Motor neuron (in vitro differentiated cells): ENCODE measurements around the gene ZNF205. TPM values are rescaled to one million over a fixed set of nuclear protein-coding genes. Genes with fewer than 3 reads are reported as not detected.

ENCODE experiments used
- ATAC-seq, 8 experiments: fragments of 200-7000 bp; cut with Tn5 transposase; replicated peaks in 6 of 8; 2 replicates each; pipeline ENCODE4 v1.8.0; 2021; ENCODE audit warnings: mild to moderate bottlenecking in 8 of 8, moderate library complexity in 8 of 8
- H3K27ac ChIP-seq, 2 donors: fragments of 250-450 bp; sonication (Bioruptor Pico); 2 replicates each; pipeline ENCODE4 v1.9.0; 2021; ENCODE audit warnings: antibody characterized with exemption in 2 of 2, mild to moderate bottlenecking in 2 of 2, moderate library complexity in 1 of 2
- H3K4me1 ChIP-seq, 2 donors: fragments of 250-450 bp; sonication (Bioruptor Pico); replicated peaks in 1 of 2; 2 replicates each; pipeline ENCODE4 v1.6.1; 2021; ENCODE audit warnings: antibody characterized with exemption in 2 of 2, mild to moderate bottlenecking in 2 of 2, moderate library complexity in 1 of 2
- H3K4me3 ChIP-seq, 5 donors: fragments of 250-450 bp; sonication (Bioruptor Pico); 2 replicates each; pipeline ENCODE4 v1.9.0; 2021; ENCODE audit warnings: antibody characterized with exemption in 5 of 5, mild to moderate bottlenecking in 5 of 5, moderate library complexity in 4 of 5
- WGBS, 10 experiments: fragments of 450-650 bp; shearing (Covaris generic); methylation state at CpG; one replicate each; pipeline ENCODE4 v1.0.0; 2022; 5-methylcytosine and 5-hydroxymethylcytosine counted together
- in situ Hi-C, 9 experiments: fragments of 400-800 bp; cut with MboI; loops; one replicate each; pipeline ENCODE4 v1.15.0; 2021; ENCODE audit warnings: low sequenced_read_pairs in 9 of 9, low pct_unique_long_range_greater_than_20kb in 2 of 9; ENCODE audit not compliant: unreplicated experiment in 9 of 9
- total RNA-seq, 8 experiments: library from RNA; unstranded; fragments of 300-600 nt; gene quantifications; 2 replicates each; pipeline versions ENCODE4 v1.2.3 to v1.2.4, GENCODE V29; 2022

Gene ZNF205
- total RNA-seq, 8 experiments from 2014 or later: 7.8 to 19.2 (median 14.9) TPM

DNA sequence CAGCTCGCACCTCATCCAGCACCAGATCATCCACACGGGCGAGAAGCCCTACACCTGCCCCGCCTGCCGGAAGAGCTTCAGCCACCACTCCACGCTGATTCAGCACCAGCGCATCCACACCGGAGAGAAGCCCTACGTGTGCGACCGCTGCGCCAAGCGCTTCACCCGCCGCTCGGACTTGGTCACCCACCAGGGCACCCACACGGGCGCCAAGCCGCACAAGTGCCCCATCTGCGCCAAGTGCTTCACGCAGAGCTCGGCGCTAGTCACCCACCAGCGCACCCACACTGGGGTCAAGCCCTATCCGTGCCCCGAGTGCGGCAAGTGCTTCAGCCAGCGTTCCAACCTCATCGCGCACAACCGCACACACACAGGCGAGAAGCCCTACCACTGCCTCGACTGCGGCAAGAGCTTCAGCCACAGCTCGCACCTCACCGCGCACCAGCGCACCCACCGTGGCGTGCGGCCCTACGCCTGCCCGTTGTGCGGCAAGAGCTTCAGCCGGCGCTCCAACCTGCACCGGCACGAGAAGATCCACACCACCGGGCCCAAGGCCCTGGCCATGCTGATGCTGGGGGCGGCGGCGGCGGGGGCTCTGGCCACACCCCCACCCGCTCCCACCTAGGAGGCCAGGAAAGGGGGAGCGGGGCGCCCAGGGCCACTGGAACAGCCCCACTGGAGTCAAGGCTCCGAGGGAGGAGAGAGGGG lies 7.5 kb downstream of the ZNF205 start:
- no peak overlapping the region for H3K4me3 ChIP-seq
- no peak for ATAC-seq
- H3K4me1 ChIP-seq: peaks cover 0 to 2% of the 10 kb centered on the region in 2 donors
- H3K27ac ChIP-seq: no peak overlapping the region
- in situ Hi-C loops: no loop called here
- WGBS, 10 experiments: 98% methylated on average over 7 of the region's 57 CpGs; no CpG with 5 or more reads in 9 of the 10 experiments

DNA sequence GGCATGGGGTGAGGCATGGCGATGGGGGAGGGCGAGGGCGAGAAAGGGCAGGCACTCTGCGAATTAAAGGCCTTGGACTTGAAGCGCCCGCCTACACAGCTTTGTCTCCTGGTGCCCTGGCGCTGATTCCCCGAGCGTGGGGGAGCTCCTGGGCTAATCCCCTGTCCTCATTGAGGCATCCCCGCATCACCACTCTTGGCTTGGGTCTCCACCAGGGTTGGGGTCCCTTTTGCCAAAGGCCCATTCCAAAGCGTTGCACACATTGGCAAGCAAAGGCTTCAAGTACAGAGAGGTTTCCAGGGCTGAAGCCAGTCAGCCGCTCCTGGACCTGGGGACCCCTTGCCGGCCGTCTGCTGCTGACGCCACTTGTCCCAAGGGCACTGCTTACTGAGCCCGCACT lies 8.0 kb downstream of the ZNF205 start:
- no peak for ATAC-seq
- Histone ChIP-seq H3K4me1 (peaks cover 3 to 6% of the 10 kb centered on the region in 2 donors), H3K4me3 (no peak overlapping the region), H3K27ac (no peak overlapping the region)
- 68 to 94% (median 85%) methylated on average over 2 to 9 of the region's 16 CpGs; no CpG with 5 or more reads in 6 of the 10 experiments for WGBS, 10 experiments
- in situ Hi-C loops: no loop called here

DNA sequence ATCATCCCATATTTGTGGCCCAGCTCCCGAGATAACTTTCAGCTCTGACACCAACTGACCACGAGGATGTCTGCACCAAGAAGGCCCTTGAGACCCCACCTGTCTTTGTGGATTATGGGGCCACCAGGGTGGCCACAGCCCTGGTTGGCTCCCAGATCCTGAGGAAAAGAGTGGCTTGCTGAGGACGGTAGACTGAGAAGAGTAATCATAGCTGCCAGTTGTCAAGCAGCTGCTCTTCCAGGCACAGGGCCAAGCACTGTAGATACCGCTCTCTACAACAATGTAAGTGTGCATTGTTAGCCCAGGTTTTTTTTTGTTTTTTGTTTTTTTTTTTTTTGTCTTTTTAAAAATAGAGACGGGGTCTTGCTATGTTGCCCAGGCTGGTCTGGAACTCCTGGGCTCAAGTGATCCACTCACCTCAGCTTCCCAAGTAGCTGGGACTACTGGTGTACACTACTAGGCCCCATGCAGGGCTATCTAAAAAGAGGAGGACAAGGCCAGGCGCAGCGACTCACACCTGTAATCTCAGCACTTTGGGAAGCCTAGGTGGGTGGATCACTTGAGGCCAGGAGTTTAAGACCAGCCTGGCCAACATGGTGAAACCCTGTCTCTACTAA lies 9.6 kb downstream of the ZNF205 start:
- in situ Hi-C loops: no loop called here
- Histone ChIP-seq H3K4me3 (no peak overlapping the region), H3K4me1 (peaks cover 3 to 6% of the 10 kb centered on the region in 2 donors), H3K27ac (no peak overlapping the region)
- ATAC-seq: no peak
- 18 to 100% (median 73%) methylated on average over 1 to 5 of the region's 7 CpGs; no CpG with 5 or more reads in 1 of the 10 experiments for WGBS, 10 experiments

DNA sequence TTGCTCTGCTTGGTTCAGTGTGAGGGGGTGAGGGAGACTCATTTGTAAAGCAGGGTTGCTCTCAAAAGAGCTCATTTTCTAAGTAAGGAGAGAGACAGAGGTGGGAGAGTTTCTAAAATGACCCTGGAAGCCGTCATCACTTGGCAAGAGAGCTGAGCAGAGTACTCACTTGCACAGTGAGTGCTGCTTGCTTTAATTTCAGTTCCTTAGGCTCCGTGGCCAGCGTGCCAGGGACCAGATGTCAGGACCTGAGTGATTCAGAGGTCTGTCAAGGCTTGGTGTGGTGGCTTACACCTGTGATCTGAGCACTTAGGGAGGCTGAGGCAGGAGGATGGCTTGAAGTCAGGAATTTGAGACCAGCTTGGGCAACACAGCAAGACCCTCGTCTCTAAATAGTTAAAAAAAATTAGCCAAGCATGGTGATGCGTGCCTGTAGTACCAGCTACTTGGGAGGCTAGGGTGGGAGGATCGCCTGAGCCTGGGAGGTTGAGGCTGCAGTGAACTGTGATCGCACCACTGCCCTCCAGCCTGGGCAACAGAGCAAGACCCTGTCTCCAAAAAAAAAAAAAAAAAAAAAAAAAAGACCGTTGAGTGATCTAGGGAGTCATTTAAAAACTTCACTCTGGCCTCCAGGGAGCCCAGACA lies 10.7 kb downstream of the ZNF205 start:
- in situ Hi-C loops: no loop called here
- peaks cover 3 to 6% of the 10 kb centered on the region in 2 donors for H3K4me1 ChIP-seq
- ATAC-seq: no peak
- no peak overlapping the region for H3K27ac ChIP-seq
- 0 to 100% (median 80%) methylated on average over 1 to 7 of the region's 8 CpGs for WGBS, 10 experiments
- no peak overlapping the region for H3K4me3 ChIP-seq

DNA sequence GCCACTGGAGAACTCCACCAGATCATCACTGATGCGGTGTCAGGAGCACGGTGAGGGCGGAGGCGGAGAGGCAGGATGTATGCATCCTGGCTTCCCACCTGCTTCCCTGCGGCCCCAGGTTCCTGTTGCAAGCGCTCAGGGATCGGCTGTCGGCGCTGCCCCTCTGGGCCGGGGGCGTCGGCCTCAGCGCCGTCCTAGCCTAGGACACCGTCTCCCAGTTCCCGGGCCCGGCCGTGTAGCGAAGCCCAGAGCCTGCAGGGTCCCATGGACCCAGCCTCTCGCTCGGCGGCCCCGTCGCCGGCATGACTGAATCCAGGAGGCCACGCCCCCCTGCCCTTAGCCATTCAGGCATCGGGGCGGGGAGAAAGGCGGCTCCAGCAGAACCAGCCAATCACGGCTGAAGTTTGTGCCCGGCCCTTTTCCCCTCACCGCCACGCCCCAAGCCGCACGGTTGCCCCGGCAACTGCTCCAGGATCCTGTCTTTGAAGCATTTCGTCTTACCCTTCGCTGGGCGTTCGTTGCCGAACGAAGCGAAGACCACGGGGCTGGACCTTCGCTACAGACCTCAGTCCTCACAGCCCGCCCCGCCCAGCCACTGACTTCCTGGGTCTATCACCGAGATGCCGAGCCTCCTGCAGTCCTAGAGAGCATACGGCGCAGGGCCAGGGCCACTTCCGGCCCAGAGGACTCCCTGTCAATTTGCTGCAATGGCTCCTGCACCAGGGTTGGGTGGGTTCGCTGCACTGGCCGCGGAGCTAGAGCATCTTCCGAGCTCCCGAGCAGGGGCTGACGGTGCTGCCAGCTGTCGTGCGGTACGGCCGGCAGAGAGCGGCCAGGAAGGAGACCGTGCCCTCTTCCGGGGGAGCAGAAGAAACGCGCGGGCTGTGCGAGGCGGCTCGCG lies 11.8 kb downstream of the ZNF205 start:
- H3K4me3 ChIP-seq: peak overlapping the region; percentile 40 to 63 (median 57)
- 0 to 27% (median 0%) methylated on average over 1 to 42 of the region's 72 CpGs; no CpG with 5 or more reads in 3 of the 10 experiments for WGBS, 10 experiments
- ATAC-seq: peak; percentile 87 to 92 (median 89)
- in situ Hi-C loops: no loop called here
- peaks cover 8 to 9% of the 10 kb centered on the region in 2 donors for H3K4me1 ChIP-seq
- peak overlapping the region; percentile 56 to 77 for H3K27ac ChIP-seq

DNA sequence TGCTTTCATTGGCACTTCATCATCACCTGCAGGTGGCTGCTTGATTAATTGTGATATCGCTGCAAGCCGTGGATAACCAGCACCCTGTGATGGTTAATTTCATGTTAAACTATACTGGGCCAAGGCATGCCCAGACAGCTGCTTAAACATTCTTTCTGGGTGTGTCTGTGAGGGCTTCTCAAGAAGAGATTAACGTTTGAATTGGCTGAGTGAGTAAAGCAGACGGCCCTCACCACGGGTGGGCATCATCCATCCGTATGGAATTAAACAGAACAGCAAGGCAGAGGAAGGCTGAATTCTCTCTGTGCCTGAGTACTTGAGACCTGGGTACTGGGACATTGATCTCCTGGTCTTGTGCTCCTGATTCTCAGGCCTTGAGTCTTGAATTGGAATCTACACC lies 15.4 kb downstream of the ZNF205 start:
- in situ Hi-C loops: loop anchor here in 1 of 9 experiments (25.0 kb wide), 1 partner anchor 90 kb away; the partner anchor contains the start of genes BICDL2 and MMP25
- peaks cover 10 to 11% of the 10 kb centered on the region in 2 donors for H3K4me1 ChIP-seq
- WGBS, 10 experiments: 41 to 100% (median 65%) methylated on average over 2 to 6 of the region's 6 CpGs; no CpG with 5 or more reads in 2 of the 10 experiments
- H3K27ac ChIP-seq: no peak overlapping the region
- no peak overlapping the region for H3K4me3 ChIP-seq
- ATAC-seq: no peak

DNA sequence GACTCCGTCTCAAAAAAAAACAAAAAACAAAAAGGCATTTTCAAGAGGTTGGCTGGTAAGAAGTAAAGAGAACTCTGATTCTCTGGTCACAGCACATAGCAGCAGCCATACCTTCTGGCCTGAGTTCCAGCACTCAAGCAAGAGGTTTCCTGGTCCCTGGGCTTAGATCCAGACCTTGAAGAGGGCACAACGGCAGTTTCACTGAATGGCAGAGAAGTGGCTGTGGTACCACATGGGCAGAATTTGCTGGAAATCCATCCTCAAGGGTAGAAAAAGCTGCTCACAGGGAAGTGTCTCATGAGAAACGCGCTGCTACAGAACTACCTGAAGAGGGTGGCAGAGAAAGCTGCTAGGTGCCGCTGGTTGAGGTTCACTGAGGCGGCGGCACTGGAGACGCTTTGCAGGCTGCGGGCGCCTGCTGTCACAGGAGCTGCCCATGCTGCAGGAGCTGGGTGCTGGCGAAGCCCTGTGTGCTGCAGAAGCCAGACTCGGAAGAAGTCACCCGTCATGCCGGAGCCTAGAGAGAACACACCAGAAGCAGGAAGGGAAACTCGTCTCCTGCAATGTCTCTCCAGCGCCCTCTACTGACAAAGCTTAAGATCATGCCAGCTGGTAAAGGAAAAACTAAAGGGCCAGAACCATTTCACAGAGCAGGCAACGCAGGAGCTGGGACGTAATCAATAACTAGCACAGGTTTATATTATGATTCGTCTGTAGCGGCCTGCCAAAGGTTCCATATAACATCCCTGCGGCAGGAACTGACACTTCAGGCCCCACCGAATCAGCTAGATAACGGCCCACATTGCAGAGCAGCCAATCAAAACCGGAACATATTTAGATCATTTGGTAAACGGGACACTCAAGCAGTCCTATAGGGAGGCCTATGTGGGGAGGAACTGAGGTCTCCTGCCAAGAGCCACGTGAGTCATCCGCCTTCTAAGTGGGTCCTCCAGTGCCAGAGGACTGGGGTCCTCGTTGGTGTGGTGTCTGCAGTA lies 17.0 kb downstream of the ZNF205 start:
- 6 to 80% (median 26%) methylated on average over 2 to 9 of the region's 28 CpGs; no CpG with 5 or more reads in 1 of the 10 experiments for WGBS, 10 experiments
- in situ Hi-C loops: loop anchor here in 1 of 9 experiments (25.0 kb wide), 1 partner anchor 92 kb away; the partner anchor contains the start of genes BICDL2 and MMP25
- Histone ChIP-seq H3K4me3 (peak overlapping the region in 4 of 5 donors; percentile 19 to 25 (median 22)), H3K4me1 (peaks cover 15 to 16% of the 10 kb centered on the region in 2 donors), H3K27ac (peak overlapping the region in 1 of 2 donors; percentile 61)
- ATAC-seq: peak; percentile 50 to 63 (median 60)

DNA sequence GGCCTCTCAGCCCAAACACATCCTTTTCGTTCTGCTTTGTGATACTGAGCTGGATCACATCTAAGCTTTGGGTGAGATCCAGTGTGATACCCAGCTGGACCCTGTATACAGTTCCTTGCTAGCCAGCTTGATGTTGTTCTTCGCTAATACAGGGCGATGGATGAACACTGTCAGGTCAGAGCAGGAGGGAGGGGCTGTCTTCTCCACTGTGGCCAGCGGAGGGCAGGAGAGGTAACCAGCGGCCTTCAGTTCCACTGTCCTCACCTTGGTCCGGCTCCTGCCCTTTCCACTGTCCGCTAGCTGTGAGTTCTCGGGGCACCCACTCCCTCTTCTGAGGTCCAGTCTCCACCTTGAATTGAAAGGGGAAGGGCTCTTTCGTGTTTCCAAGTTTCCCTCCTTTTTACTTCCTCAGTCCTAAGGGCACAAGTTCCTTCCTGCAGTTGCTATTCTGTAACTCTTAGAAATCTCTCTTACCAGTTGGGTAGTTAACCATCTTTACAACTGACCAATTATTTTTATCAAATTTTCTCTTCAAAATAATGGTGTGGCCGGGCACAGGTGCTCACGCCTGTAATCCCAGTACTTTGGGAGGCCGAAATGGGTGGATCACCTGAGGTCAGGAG lies 19.5 kb downstream of the ZNF205 start:
- WGBS, 10 experiments: 40 to 94% (median 78%) methylated on average over 1 to 9 of the region's 12 CpGs; no CpG with 5 or more reads in 1 of the 10 experiments
- in situ Hi-C loops: loop anchor here in 1 of 9 experiments (25.0 kb wide), 1 partner anchor 95 kb away; the partner anchor contains the start of genes BICDL2 and MMP25
- Histone ChIP-seq H3K4me3 (no peak overlapping the region), H3K4me1 (peaks cover 19 to 20% of the 10 kb centered on the region in 2 donors), H3K27ac (no peak overlapping the region)
- ATAC-seq: peak in 5 of 8 experiments; percentile 1 to 21 (median 13)

DNA sequence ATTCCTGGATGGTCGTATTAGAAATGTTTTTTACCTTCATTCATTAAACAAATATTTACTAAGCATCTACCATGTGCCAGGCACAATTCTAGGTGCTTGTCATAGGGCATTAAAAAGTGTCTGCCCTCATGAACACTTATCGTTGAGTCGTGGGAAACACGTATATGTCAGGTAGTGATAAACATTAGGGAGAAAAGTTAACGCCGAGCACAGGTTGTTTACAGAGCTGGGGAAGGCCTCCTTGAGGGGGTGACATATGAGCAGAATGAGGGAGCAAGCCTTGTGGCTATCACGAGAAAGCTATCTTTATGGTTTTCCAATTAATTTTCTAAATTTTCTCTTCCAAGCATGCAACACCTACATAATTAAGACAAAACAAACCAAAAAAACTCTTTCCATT lies 21.5 kb downstream of the ZNF205 start:
- in situ Hi-C loops: loop anchor here in 1 of 9 experiments (25.0 kb wide), 1 partner anchor 97 kb away; the partner anchor contains the start of genes BICDL2 and MMP25
- H3K4me3 ChIP-seq: peak overlapping the region; percentile 85 to 99 (median 93)
- 0 to 46% (median 11%) methylated on average over 2 to 6 of the region's 7 CpGs; no CpG with 5 or more reads in 1 of the 10 experiments for WGBS, 10 experiments
- peaks cover 18 to 20% of the 10 kb centered on the region in 2 donors for H3K4me1 ChIP-seq
- no peak for ATAC-seq
- H3K27ac ChIP-seq: peak overlapping the region; percentile 98 to 99

DNA sequence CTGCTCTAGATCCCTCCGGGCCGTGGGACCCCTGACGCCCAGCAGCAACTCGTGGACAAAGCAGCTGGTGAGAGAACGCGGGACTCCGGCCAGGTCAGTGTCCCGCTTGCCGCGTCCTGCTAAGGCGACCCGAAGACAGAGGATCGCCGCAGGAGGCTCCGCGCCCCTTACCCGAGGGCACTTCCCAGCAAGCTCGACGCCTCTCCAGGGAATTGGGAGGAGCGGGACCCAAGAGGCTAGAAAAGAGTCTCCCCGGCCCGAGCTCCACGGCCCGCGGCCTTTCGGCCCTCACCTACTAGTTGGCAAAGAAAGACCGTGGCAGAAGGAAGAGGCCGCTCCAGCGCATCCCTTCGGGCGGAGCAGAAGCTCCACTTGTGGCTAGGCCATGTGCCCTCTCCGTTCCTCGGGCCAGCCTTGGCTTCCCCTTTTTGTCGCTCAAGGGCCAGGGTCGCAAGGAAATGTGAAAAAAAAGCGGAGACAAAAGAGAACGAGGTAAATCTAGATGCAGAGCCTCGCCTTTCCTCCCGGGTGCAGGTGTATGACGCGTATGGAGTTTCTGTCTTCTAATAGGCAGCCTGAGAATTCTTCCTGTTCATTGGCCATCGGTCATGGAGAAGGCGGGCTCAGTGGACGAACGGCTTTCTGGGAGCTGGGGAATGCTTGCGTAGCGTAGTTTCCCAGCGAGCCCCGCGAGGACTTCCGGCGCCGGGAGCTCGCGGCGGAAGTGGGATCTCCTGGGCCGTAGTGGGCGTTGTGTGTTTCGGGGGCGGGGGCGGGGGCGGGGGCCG lies 22.1 kb downstream of the ZNF205 start, which contains the start of gene ZNF213:
TSS of gene ZNF213 (plus strand) at position 692 of the 788 bp plus-strand sequence. CDS start 2,252 bp downstream, outside the sequence.
- ATAC-seq: peak; percentile 90 to 96 (median 94)
- H3K4me1 ChIP-seq: peaks cover 12 to 15% of the 10 kb centered on the region in 2 donors
- H3K27ac ChIP-seq: peak within 1 kb of the TSS; percentile 98 to 99
- WGBS, 10 experiments: 0 to 1% (median 0%) methylated on average over 1 to 20 of the region's 63 CpGs; no CpG with 5 or more reads in 3 of the 10 experiments
- peak within 1 kb of the TSS; percentile 85 to 99 (median 93) for H3K4me3 ChIP-seq
- in situ Hi-C loops: loop anchor here in 1 of 9 experiments (25.0 kb wide), 1 partner anchor 97 kb away; the partner anchor contains the start of genes BICDL2 and MMP25
